ENCODE measurements around the gene DOLPP1. TPM values are rescaled to one million over a fixed set of nuclear protein-coding genes. Genes with fewer than 3 reads are reported as not detected.

Gene DOLPP1
- total and polyA plus RNA-seq, 4 donors = 7.0 to 17.6 (median 10.0) TPM

DNA sequence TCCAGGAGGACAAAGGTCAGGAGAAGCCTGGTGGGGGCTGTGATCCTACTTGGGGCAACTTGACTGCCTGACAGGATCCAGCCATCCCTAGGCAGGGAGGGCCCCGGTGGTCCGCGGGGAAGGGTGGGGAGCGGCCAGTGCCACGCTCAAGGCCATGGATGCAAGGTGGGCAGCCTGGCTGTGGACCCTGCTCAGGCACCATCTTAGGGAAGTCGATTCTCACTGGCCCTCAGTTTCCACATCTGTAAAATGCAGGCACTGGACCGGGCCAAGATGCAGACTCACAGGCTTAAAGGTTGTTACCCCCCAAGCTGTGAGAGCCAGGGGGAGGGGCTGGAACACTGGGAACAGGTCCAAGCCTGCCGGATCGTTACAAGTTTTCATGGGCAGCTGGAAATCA is 8.7 kb upstream of the DOLPP1 start:
- WGBS, 2 donors = 68 to 74% methylated on average over 9 of the region's 9 CpGs
- peak in 2 of 3 donors; percentile 20 to 35 for DNase-seq
- no peak overlapping the region for H3K27ac ChIP-seq (ENCODE audit: low read depth in 1 of 2, low read length in 1 of 2)
- ATAC-seq (ENCODE audit: insufficient read depth, low FRiP score) = no peak
- H3K27me3 ChIP-seq (ENCODE audit: control insufficient read depth in 3 of 3, insufficient read depth in 3 of 3, low read length in 2 of 3) = no peaks in the 10 kb centered on the region
- no peak overlapping the region for H3K9ac ChIP-seq (ENCODE audit: insufficient read depth in 1 of 2, low read length in 2 of 2)
- H3K4me3 ChIP-seq = no peak overlapping the region
- TF ChIP-seq, protein P1, sequence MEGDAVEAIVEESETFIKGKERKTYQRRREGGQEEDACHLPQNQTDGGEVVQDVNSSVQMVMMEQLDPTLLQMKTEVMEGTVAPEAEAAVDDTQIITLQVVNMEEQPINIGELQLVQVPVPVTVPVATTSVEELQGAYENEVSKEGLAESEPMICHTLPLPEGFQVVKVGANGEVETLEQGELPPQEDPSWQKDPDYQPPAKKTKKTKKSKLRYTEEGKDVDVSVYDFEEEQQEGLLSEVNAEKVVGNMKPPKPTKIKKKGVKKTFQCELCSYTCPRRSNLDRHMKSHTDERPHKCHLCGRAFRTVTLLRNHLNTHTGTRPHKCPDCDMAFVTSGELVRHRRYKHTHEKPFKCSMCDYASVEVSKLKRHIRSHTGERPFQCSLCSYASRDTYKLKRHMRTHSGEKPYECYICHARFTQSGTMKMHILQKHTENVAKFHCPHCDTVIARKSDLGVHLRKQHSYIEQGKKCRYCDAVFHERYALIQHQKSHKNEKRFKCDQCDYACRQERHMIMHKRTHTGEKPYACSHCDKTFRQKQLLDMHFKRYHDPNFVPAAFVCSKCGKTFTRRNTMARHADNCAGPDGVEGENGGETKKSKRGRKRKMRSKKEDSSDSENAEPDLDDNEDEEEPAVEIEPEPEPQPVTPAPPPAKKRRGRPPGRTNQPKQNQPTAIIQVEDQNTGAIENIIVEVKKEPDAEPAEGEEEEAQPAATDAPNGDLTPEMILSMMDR (IDR thresholded peaks at IDR 0.05; ENCODE audit: control extremely low read depth, extremely low read depth) = no peak
- no peaks in the 10 kb centered on the region for H3K9me3 ChIP-seq (ENCODE audit: control insufficient read depth in 4 of 4, insufficient read depth in 3 of 4, low read length in 3 of 4)
- H3K4me1 ChIP-seq (ENCODE audit: control insufficient read depth in 5 of 5, insufficient read depth in 5 of 5, low read length in 5 of 5) = no peaks in the 10 kb centered on the region
- peaks cover 0 to 32% (median 2%) of the 10 kb centered on the region in 4 donors for H3K36me3 ChIP-seq (ENCODE audit: control insufficient read depth in 4 of 4, insufficient read depth in 4 of 4, low read length in 4 of 4)

DNA sequence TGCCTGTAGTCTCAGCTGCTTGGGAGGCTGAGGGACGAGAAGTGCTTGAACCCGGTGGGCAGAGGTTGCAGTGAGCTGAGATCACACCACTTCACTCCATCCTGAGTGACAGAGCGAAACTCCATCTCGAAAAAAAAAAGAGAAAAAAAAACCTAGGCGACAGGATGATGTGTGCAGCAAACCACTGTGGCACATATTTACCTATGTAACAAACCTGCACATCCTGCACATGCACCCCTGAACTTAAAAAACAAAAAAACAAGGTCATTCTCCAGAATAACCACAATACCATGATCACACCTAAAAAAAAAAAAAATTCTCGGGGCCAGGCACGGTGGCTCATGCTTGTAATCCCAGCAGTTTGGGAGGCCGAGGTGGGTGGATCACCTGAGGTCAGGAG is 7.5 kb upstream of the DOLPP1 start:
- Histone ChIP-seq H3K27me3 (ENCODE audit: control insufficient read depth in 3 of 3, insufficient read depth in 3 of 3, low read length in 2 of 3) (no peaks in the 10 kb centered on the region), H3K4me1 (ENCODE audit: control insufficient read depth in 5 of 5, insufficient read depth in 5 of 5, low read length in 5 of 5) (no peaks in the 10 kb centered on the region), H3K4me3 (no peak overlapping the region), H3K9ac (ENCODE audit: insufficient read depth in 1 of 2, low read length in 2 of 2) (no peak overlapping the region), H3K36me3 (ENCODE audit: control insufficient read depth in 4 of 4, insufficient read depth in 4 of 4, low read length in 4 of 4) (peaks cover 0 to 19% (median 2%) of the 10 kb centered on the region in 4 donors), H3K9me3 (ENCODE audit: control insufficient read depth in 4 of 4, insufficient read depth in 3 of 4, low read length in 3 of 4) (no peaks in the 10 kb centered on the region), H3K27ac (ENCODE audit: low read depth in 1 of 2, low read length in 1 of 2) (no peak overlapping the region)
- DNase-seq (no peak), ATAC-seq (ENCODE audit: insufficient read depth, low FRiP score) (no peak)
- TF ChIP-seq, protein P1 (IDR thresholded peaks at IDR 0.05; ENCODE audit: control extremely low read depth, extremely low read depth) = no peak
- 85 to 90% methylated on average over 8 of the region's 8 CpGs for WGBS, 2 donors

DNA sequence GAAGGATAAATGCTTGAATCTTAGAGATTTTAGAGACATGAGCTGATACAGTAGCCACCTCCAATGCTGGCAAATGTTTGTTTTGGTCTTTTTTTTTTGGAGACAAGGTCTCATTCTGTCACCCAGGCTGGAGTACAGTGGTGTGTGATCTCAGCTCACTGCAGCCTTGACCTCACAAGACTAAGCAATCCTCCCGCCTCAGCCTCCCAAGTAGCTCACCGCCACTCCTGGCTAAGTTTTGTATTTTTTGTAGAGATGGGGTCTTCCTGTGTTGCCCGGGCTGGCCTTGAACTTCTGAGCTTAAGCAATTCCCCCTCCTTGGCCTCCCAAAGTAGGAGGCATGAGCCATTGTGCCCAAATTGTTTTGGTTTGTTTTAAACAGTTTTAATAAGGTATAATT is 6.8 kb upstream of the DOLPP1 start:
- no peak for DNase-seq
- Histone ChIP-seq H3K4me1 (ENCODE audit: control insufficient read depth in 5 of 5, insufficient read depth in 5 of 5, low read length in 5 of 5) (no peaks in the 10 kb centered on the region), H3K27me3 (ENCODE audit: control insufficient read depth in 3 of 3, insufficient read depth in 3 of 3, low read length in 2 of 3) (no peaks in the 10 kb centered on the region), H3K36me3 (ENCODE audit: control insufficient read depth in 4 of 4, insufficient read depth in 4 of 4, low read length in 4 of 4) (peaks cover 0 to 16% (median 2%) of the 10 kb centered on the region in 4 donors), H3K4me3 (no peak overlapping the region), H3K27ac (ENCODE audit: low read depth in 1 of 2, low read length in 1 of 2) (no peak overlapping the region), H3K9ac (ENCODE audit: insufficient read depth in 1 of 2, low read length in 2 of 2) (no peak overlapping the region), H3K9me3 (ENCODE audit: control insufficient read depth in 4 of 4, insufficient read depth in 3 of 4, low read length in 3 of 4) (no peaks in the 10 kb centered on the region)
- WGBS, 2 donors = 85 to 90% methylated on average over 3 of the region's 3 CpGs
- TF ChIP-seq, protein P1 (IDR thresholded peaks at IDR 0.05; ENCODE audit: control extremely low read depth, extremely low read depth) = no peak
- ATAC-seq (ENCODE audit: insufficient read depth, low FRiP score) = no peak

DNA sequence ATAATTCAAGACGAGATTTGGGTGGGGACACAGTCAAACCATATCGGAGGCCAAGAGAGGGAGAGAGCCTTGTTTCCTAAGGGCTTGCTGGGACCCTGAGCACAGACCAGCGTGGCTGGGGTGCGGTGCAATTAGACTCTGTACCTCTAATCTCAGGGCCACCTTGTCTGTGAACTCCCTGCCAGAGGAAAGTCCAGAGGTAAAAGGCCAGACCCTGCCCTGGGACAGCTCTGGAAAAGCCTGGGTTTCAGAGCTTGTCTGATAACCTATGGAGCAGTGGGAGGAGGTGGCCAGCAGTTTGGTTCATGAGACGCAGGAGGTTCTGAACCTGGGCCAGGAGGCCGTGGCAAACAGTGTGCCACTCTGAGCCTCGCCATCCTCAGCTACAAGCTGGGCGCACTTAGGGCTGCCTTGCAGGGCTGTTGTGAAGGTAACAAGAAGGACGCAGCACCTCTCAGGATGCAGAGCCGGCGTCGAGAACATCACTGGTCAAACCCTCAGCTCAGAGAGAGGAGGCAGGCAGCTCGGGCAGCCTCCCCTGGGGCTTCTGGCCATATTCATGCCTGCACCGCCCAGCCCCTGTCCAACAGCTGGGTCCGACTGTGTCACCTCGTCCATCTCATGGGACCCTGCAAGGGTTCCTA is 4.8 kb upstream of the DOLPP1 start:
- Histone ChIP-seq H3K4me3 (no peak overlapping the region), H3K27ac (ENCODE audit: low read depth in 1 of 2, low read length in 1 of 2) (no peak overlapping the region), H3K9me3 (ENCODE audit: control insufficient read depth in 4 of 4, insufficient read depth in 3 of 4, low read length in 3 of 4) (no peaks in the 10 kb centered on the region), H3K36me3 (ENCODE audit: control insufficient read depth in 4 of 4, insufficient read depth in 4 of 4, low read length in 4 of 4) (peaks cover 0 to 4% (median 2%) of the 10 kb centered on the region in 4 donors), H3K27me3 (ENCODE audit: control insufficient read depth in 3 of 3, insufficient read depth in 3 of 3, low read length in 2 of 3) (no peaks in the 10 kb centered on the region), H3K4me1 (ENCODE audit: control insufficient read depth in 5 of 5, insufficient read depth in 5 of 5, low read length in 5 of 5) (peaks cover 0 to 4% (median 0%) of the 10 kb centered on the region in 5 donors), H3K9ac (ENCODE audit: insufficient read depth in 1 of 2, low read length in 2 of 2) (no peak overlapping the region)
- TF ChIP-seq, protein P1 (IDR thresholded peaks at IDR 0.05; ENCODE audit: control extremely low read depth, extremely low read depth) = no peak
- 91 to 94% methylated on average over 16 of the region's 16 CpGs for WGBS, 2 donors
- no peak for ATAC-seq (ENCODE audit: insufficient read depth, low FRiP score)
- no peak for DNase-seq
